Kidney tubule cell (primary cell): ENCODE measurements around the gene CCDC191.

Experiments
- DNase-seq: peaks from one replicate; pipeline ENCODE4 v3.0.0-alpha.2; 2018; ENCODE audit warnings: low spot score

CCDC191 gene

DNA sequence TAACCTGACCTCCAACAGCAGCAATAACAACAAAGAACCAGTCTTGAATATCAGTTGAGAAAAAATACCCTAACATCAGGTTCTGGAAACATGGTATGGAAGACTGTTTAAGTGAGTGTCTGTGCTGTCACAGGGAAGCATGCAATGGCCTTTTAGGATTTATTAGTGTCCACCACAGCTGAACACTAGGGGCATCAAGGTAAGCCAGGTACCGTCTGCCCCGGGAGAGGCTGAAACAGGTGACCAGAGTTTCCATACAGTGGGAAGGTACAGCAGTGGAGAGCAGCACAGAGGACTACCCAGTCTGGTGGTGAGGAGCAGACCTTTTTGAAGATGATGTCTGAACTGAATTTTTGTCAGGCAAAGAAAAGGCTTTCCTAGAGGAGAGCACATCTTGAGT, 90.2 kb downstream of the CCDC191 start:
- no peak for DNase-seq

GRCh38 chr3:113963879-113964278, 92.4 kb downstream of the CCDC191 start:
- DNase-seq: no peak

DNA sequence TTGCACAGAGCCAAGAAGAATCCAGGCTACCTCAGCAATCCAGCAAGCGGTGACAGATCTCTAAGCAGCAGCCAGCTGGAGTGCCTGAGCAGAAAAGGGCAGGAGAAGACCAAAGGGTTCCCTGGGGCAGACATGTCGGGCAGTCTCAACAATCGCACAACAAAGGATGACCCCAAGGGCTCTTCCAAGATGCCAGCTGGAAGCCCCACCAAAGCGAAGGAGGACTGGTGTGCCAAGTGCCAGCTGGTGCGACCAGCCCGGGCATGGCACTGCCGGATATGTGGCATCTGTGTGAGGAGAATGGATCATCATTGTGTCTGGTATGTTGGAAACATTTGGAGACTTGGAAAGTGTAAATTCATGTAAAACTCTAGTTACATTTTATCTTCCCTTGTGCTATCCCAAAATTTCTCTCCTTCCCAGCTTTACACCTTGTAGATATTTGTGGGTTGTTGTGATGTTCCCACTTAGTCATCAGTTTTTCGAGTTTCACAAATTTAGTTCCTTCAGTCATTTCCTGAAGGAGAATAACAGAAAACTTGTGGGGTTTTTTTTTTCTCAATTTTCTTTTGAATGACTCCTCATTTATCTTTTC, 102.1 kb downstream of the CCDC191 start:
- no peak for DNase-seq

DNA sequence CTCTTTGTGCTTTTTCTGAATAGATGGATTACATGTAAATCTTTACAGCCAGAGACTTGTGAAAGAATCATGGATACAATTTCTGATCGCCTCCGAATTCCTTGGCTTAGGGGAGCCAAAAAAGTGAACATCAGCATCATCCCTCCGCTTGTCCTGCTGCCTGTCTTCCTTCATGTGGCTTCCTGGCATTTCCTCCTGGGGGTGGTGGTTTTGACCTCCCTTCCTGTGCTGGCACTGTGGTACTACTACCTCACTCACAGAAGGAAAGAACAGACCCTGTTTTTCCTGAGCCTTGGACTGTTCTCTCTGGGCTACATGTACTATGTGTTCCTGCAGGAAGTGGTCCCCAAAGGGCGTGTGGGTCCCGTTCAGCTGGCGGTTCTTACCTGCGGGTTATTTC, 102.6 kb downstream of the CCDC191 start:
- DNase-seq: no peak

DNA sequence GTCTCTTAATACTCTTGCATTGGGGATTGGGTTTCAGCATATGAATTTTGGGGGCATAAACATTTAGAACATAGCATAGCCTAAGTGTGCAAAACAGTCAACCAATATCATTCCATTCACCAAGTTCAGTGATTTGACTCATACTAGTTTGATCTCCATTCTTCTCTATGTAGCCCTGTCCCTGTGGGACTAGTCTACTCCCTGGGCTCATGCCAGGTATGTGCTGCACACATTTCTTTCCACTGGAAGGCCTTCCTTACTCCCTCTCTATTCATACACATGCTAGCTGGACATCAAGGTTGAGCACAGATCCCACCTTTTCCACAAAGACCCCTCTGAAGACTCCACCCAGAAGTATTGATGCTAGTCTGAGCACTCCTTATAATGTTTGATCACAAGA, 103.4 kb downstream of the CCDC191 start:
- no peak for DNase-seq

- DNase-seq: peak; percentile 53
Measured at GRCh38 chr3:113948015-113948917, 108.1 kb downstream of the CCDC191 start.

DNA sequence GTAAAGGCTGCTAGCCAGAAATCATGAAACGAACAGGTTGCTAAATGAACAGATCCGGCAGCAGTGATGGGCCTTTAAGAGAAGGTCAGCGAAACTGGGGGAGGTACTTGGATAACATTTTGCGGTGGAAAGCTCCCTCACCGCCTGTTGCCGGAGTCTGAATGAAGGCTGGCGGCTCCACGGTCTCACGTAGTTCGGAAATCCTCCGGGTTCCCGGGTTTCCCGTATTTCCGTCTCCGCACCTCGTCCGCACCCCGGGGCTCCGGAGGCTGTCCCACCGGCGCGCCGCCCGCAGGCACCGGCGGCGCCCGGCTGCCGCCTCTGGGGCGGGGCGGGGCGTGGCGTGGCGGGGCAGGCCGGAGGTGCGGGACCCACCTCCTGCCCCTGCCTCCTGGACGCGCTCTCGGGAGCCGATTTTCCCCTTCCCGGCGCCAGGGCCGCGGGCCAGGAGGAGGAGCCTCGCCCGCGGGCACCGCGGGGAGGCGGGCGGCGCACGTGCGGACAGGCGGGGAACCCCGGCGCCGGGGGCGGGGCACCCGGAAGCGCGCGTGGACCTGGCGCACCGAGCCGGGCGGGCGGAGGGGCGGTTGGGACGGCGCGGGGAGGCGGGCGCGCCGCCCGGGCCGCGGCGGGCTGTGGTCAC, 108.8 kb downstream of the CCDC191 start, which contains the start of gene ZDHHC23:
ZDHHC23 (plus strand) TSS at position 642 of the 643 bp plus-strand sequence. CDS start 790 bp downstream, outside the sequence.
- peak; percentile 81 for DNase-seq

DNA sequence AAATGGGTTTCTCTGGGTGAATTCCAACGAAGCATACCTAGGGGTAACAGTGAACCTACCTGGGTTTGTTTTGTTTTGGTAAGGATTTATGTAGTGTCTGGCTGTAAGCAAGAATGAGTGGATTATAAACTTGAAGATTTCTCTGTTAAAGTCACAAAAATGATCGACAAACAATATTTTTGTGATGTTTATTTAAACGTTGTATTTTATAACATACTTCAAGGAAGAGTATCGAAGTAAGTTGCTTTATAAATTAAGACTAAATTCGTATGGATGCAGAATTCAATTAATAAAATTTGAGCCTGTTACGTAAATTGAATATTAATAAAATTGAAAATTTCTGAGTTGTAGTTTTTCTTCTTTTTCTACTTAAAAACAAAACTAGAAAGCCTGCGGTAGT, 109.5 kb downstream of the CCDC191 start:
- DNase-seq: no peak

GRCh38 chr3:113927556-113927955, 128.8 kb downstream of the CCDC191 start:
- DNase-seq: no peak

DNA sequence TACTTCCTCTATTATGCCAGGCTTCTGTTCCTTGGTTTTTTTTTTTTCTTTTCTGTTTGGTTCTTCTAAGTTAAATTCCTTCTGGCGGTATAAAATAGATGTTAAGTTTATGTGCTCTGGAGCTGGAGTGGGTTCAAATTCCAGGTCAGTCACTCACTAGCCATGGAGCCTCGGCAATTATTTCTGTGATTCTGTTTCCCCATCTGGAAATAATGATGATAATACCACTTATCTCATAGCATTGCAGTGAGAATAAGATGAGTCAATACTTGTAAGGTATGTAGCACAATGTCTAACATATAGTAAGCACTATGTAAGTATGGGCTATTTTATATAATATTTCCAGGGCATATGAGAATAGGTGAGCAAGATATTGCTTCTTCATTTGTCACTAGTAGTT, 141.7 kb downstream of the CCDC191 start:
- no peak for DNase-seq
